OCI-LY3 (cell line): Measurements from ENCODE around the gene FOS.

Experiments used
- CTCF ChIP-seq: fragments of 200-600, 300-600 bp; sonication (generic); IDR thresholded peaks from 2 replicates; pipeline ENCODE4 v1.5.1; 2014; ENCODE audit warnings: antibody characterized with exemption, low read length, low read depth
- EZH2phosphoT487 ChIP-seq: fragments of 200-600 bp; shearing (Covaris generic); IDR thresholded peaks from 2 replicates; pipeline ENCODE4 v1.6.1; 2018; ENCODE audit warnings: antibody characterized with exemption, mixed run types, low read depth

GRCh38 chr14:75234173-75235115, 44.2 kb upstream of the FOS start:
- no peak for TF ChIP-seq CTCF
- TF ChIP-seq EZH2phosphoT487, result no peak
